ENCODE data around the gene C12orf42.
A peak's percentile ranks its signal among the peaks of the same experiment; 100 is the strongest.

The C12orf42 gene
- total RNA-seq = 0 to 0.08 (median 0) reads per million in 18 experiments

- no peak for DNase-seq
These were observed at the start of gene C12orf42 for GRCh38 chr12:103495469-103496456. C12orf42 (minus strand) TSS chr12:103495968; CDS start chr12:103478426, 17,542 bp downstream.

- no peak for DNase-seq
These were observed 46.3 kb upstream of the C12orf42 start for GRCh38 chr12:103542078-103542477.

- no peak for DNase-seq
These were observed 44.6 kb upstream of the C12orf42 start for GRCh38 chr12:103540319-103540718.

- DNase-seq = no peak
These were observed 42.6 kb upstream of the C12orf42 start for GRCh38 chr12:103538397-103538796.

- DNase-seq = no peak
These were observed 34.7 kb upstream of the C12orf42 start for GRCh38 chr12:103530307-103531066.

- DNase-seq = no peak
These were observed 33.5 kb upstream of the C12orf42 start for GRCh38 chr12:103529306-103529705.

- no peak for DNase-seq
These were observed 28.6 kb upstream of the C12orf42 start for GRCh38 chr12:103524238-103524875.

GRCh38 chr12:103523771-103524170 lies 28.0 kb upstream of the C12orf42 start:
- DNase-seq = no peak

GRCh38 chr12:103520686-103521215 lies 25.0 kb upstream of the C12orf42 start:
- DNase-seq = no peak

GRCh38 chr12:103519632-103520031 lies 23.9 kb upstream of the C12orf42 start:
- DNase-seq = no peak

- DNase-seq = no peak
These were observed 23.1 kb upstream of the C12orf42 start for GRCh38 chr12:103518899-103519298.

- no peak for DNase-seq
These were observed 21.4 kb upstream of the C12orf42 start for GRCh38 chr12:103517161-103517560.

- no peak for DNase-seq
These were observed 19.6 kb upstream of the C12orf42 start for GRCh38 chr12:103515341-103515740.

GRCh38 chr12:103513875-103514274 lies 18.1 kb upstream of the C12orf42 start:
- DNase-seq = no peak

GRCh38 chr12:103505371-103506236 lies 9.8 kb upstream of the C12orf42 start:
- DNase-seq = no peak

- DNase-seq = no peak
These were observed 8.8 kb upstream of the C12orf42 start for GRCh38 chr12:103504606-103505005.

GRCh38 chr12:103503546-103504480 lies 8.0 kb upstream of the C12orf42 start:
- DNase-seq = peak in 1 of 2 donors; percentile 18

GRCh38 chr12:103501447-103501846 lies 5.7 kb upstream of the C12orf42 start:
- DNase-seq = no peak

GRCh38 chr12:103499571-103499970 lies 3.8 kb upstream of the C12orf42 start:
- DNase-seq = no peak

- no peak for DNase-seq
These were observed 3.2 kb upstream of the C12orf42 start for GRCh38 chr12:103498990-103499389.

Data from inflammatory macrophage (primary cell).